ENCODE data around the gene BRPF1.
"Not testable (repeated sequence)": the region's sequence is repeated elsewhere in the genome, so short reads cannot be mapped to it uniquely, and the experiment has no call there.

Gene BRPF1

GRCh38 chr3:9769426-9770275 lies 38.1 kb downstream of the BRPF1 start, which contains the start of gene CAMK1:
Gene CAMK1 (minus strand): TSS chr3:9769947. CDS start chr3:9767749, 2,198 bp downstream.
- no peak for DNase-seq (ENCODE audit: low spot score)

- DNase-seq (ENCODE audit: low spot score), result no peak
These were observed 38.8 kb downstream of the BRPF1 start for GRCh38 chr3:9770276-9770812.

GRCh38 chr3:9771007-9771406 lies 39.5 kb downstream of the BRPF1 start:
- not testable (repeated sequence) for DNase-seq (ENCODE audit: low spot score)

GRCh38 chr3:9776896-9777693 lies 45.6 kb downstream of the BRPF1 start:
- no peak for DNase-seq (ENCODE audit: low spot score)

- DNase-seq (ENCODE audit: low spot score), result no peak
These were observed 46.1 kb downstream of the BRPF1 start for GRCh38 chr3:9777694-9778021.

- DNase-seq (ENCODE audit: low spot score), result no peak
These were observed 46.9 kb downstream of the BRPF1 start for GRCh38 chr3:9778143-9779074.

- no peak for DNase-seq (ENCODE audit: low spot score)
These were observed 47.6 kb downstream of the BRPF1 start for GRCh38 chr3:9779075-9779593.

GRCh38 chr3:9779721-9780457 lies 48.4 kb downstream of the BRPF1 start:
- no peak for DNase-seq (ENCODE audit: low spot score)

GRCh38 chr3:9780458-9780812 lies 48.9 kb downstream of the BRPF1 start:
- no peak for DNase-seq (ENCODE audit: low spot score)

- no peak for DNase-seq (ENCODE audit: low spot score)
These were observed 49.4 kb downstream of the BRPF1 start for GRCh38 chr3:9780910-9781309.

GRCh38 chr3:9781551-9781950 lies 50.0 kb downstream of the BRPF1 start:
- DNase-seq (ENCODE audit: low spot score), result no peak

GRCh38 chr3:9781978-9782603 lies 50.6 kb downstream of the BRPF1 start:
- no peak for DNase-seq (ENCODE audit: low spot score)

GRCh38 chr3:9782770-9783169 lies 51.2 kb downstream of the BRPF1 start:
- DNase-seq (ENCODE audit: low spot score), result peak; percentile 37

- DNase-seq (ENCODE audit: low spot score), result no peak
These were observed 52.4 kb downstream of the BRPF1 start for GRCh38 chr3:9783954-9784353.

GRCh38 chr3:9784965-9785364 lies 53.4 kb downstream of the BRPF1 start:
- no peak for DNase-seq (ENCODE audit: low spot score)

GRCh38 chr3:9785602-9786001 lies 54.1 kb downstream of the BRPF1 start:
- no peak for DNase-seq (ENCODE audit: low spot score)

- DNase-seq (ENCODE audit: low spot score), result no peak
These were observed 54.7 kb downstream of the BRPF1 start for GRCh38 chr3:9786209-9786739.

- no peak for DNase-seq (ENCODE audit: low spot score)
These were observed 55.5 kb downstream of the BRPF1 start for GRCh38 chr3:9786825-9787669.

- DNase-seq (ENCODE audit: low spot score), result no peak
These were observed 56.2 kb downstream of the BRPF1 start for GRCh38 chr3:9787714-9788113.

Data from hematopoietic multipotent progenitor cell treated with erythropoietin and hydrocortisone succinate and interleukin-3 and kit ligand, for 15 days (in vitro differentiated cells).